Ishikawa (cell line): Measurements from ENCODE around the gene RAPGEF3.

Experiments used
- CEBPB ChIP-seq: IDR thresholded peaks from 2 replicates; pipeline ENCODE4 v1.6.1; 2012
- CREB1 ChIP-seq: IDR thresholded peaks from 2 replicates; pipeline ENCODE4 v1.6.1; 2012; ENCODE audit warnings: low read depth
- EGR1 ChIP-seq: IDR thresholded peaks from 2 replicates; pipeline ENCODE4 v1.6.1; 2012
- EP300 ChIP-seq: IDR thresholded peaks from 2 replicates; pipeline ENCODE4 v1.6.1; 2012; ENCODE audit warnings: borderline replicate concordance
- FOXM1 ChIP-seq: IDR thresholded peaks from 2 replicates; pipeline ENCODE4 v1.6.1; 2012; ENCODE audit warnings: low read depth, borderline replicate concordance
- NFIC ChIP-seq: IDR thresholded peaks from 2 replicates; pipeline ENCODE4 v1.6.1; 2012
- RAD21 ChIP-seq: IDR thresholded peaks from 2 replicates; pipeline ENCODE4 v1.6.1; 2012; ENCODE audit warnings: low read depth
- TAF1 ChIP-seq: IDR thresholded peaks from 2 replicates; pipeline ENCODE4 v1.6.1; 2012; ENCODE audit warnings: low read depth, mild to moderate bottlenecking
- TCF12 ChIP-seq: IDR thresholded peaks from 2 replicates; pipeline ENCODE4 v1.6.1; 2012; ENCODE audit warnings: low read depth
- TEAD4 ChIP-seq: IDR thresholded peaks from 2 replicates; pipeline ENCODE4 v1.6.1; 2012
- YY1 ChIP-seq: IDR thresholded peaks from 2 replicates; pipeline ENCODE4 v1.6.1; 2012; ENCODE audit warnings: low read depth
- ZBTB7A ChIP-seq: IDR thresholded peaks from 2 replicates; pipeline ENCODE4 v1.6.1; 2012; ENCODE audit warnings: low read depth
- TF ChIP-seq, protein P1 (sequence below): IDR thresholded peaks from 2 replicates; pipeline ENCODE4 v1.6.1; 2012
- TF ChIP-seq, protein P2 (sequence below): IDR thresholded peaks from 2 replicates; pipeline ENCODE4 v1.6.1; 2012
- TF ChIP-seq, protein P3 (sequence below): IDR thresholded peaks from 2 replicates; pipeline ENCODE4 v1.6.1; 2012; ENCODE audit warnings: low read depth, mild to moderate bottlenecking

The RAPGEF3 gene

DNA sequence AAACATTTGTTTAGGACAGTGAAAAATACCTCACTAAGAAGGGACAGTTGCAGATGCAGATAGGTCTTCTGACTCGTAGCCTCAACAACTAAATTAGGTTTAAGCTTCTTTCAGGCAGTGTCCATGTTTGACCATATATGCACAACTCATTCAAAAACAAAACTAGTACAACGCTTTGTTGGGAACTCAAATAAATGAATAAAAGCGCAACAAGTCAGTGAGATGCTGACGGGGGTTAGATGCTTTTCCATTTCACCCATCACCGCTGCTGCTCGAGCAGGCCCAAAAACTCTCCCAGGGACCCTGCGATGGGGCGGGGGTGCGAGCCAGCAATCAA, 53.5 kb downstream of the RAPGEF3 start:
- TF ChIP-seq YY1 (no peak), EP300 (no peak), CEBPB (no peak), FOXM1 (no peak), TCF12 (no peak), CREB1 (no peak), TEAD4 (no peak), TAF1 (no peak), RAD21 (no peak)
- TF ChIP-seq, protein P1, sequence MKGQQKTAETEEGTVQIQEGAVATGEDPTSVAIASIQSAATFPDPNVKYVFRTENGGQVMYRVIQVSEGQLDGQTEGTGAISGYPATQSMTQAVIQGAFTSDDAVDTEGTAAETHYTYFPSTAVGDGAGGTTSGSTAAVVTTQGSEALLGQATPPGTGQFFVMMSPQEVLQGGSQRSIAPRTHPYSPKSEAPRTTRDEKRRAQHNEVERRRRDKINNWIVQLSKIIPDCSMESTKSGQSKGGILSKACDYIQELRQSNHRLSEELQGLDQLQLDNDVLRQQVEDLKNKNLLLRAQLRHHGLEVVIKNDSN: no peak
- TF ChIP-seq, protein P2, sequence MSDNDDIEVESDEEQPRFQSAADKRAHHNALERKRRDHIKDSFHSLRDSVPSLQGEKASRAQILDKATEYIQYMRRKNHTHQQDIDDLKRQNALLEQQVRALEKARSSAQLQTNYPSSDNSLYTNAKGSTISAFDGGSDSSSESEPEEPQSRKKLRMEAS: no peak

DNA sequence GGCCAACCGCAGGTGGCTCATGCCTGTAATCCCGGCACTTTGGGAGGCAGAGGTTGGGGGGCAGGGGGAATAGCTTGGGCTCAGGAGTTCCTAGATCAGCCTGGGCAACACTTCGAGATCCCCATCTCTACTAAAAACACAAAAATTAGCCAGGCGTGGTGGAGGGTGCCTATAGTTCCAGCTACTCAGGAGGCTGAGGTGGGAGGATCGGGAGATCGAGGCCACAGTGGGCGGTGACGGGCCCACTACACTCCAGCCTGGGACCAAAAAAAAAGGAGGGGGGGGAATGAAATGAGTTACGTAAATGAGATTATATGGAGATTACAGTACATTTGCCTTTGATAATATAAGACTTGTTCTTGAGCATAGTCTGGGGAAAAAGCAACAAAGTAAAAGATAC, 54.0 kb downstream of the RAPGEF3 start:
- TF ChIP-seq RAD21: no peak
- no peak for TF ChIP-seq ZBTB7A
- no peak for TF ChIP-seq TCF12
- TF ChIP-seq TEAD4: no peak
- no peak for TF ChIP-seq NFIC
- no peak for TF ChIP-seq FOXM1
- TF ChIP-seq EGR1: no peak
- TF ChIP-seq, protein P2: no peak
- TF ChIP-seq CREB1: no peak
- TF ChIP-seq EP300: no peak
- no peak for TF ChIP-seq TAF1
- no peak for TF ChIP-seq YY1

DNA sequence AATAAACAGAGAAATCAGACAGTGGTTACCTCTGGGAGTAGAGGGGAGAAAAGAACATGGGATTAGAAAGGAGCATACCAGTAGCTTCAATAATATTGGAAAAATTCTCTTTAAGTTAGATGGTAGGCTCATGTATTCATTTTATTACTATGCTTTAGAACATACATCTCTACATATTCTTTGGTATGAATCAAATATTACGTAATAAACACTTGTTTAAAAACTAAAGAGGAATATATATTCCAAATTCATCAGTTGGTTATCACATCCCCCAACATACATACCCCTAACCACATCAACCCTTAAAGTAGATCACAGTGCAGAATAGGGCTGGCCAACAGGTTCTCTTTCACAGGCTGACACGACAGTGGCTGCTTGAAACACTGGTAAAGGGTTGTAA, 58.4 kb downstream of the RAPGEF3 start:
- no peak for TF ChIP-seq ZBTB7A
- TF ChIP-seq, protein P3, sequence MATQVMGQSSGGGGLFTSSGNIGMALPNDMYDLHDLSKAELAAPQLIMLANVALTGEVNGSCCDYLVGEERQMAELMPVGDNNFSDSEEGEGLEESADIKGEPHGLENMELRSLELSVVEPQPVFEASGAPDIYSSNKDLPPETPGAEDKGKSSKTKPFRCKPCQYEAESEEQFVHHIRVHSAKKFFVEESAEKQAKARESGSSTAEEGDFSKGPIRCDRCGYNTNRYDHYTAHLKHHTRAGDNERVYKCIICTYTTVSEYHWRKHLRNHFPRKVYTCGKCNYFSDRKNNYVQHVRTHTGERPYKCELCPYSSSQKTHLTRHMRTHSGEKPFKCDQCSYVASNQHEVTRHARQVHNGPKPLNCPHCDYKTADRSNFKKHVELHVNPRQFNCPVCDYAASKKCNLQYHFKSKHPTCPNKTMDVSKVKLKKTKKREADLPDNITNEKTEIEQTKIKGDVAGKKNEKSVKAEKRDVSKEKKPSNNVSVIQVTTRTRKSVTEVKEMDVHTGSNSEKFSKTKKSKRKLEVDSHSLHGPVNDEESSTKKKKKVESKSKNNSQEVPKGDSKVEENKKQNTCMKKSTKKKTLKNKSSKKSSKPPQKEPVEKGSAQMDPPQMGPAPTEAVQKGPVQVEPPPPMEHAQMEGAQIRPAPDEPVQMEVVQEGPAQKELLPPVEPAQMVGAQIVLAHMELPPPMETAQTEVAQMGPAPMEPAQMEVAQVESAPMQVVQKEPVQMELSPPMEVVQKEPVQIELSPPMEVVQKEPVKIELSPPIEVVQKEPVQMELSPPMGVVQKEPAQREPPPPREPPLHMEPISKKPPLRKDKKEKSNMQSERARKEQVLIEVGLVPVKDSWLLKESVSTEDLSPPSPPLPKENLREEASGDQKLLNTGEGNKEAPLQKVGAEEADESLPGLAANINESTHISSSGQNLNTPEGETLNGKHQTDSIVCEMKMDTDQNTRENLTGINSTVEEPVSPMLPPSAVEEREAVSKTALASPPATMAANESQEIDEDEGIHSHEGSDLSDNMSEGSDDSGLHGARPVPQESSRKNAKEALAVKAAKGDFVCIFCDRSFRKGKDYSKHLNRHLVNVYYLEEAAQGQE: no peak
- TF ChIP-seq CREB1: no peak
- TF ChIP-seq RAD21: no peak
- TF ChIP-seq TEAD4: no peak
- TF ChIP-seq NFIC: no peak
- no peak for TF ChIP-seq FOXM1
- no peak for TF ChIP-seq TCF12
- no peak for TF ChIP-seq EGR1
- TF ChIP-seq TAF1: no peak
- no peak for TF ChIP-seq CEBPB
- TF ChIP-seq EP300: no peak
- no peak for TF ChIP-seq YY1
- TF ChIP-seq, protein P1: no peak
- TF ChIP-seq, protein P2: no peak

DNA sequence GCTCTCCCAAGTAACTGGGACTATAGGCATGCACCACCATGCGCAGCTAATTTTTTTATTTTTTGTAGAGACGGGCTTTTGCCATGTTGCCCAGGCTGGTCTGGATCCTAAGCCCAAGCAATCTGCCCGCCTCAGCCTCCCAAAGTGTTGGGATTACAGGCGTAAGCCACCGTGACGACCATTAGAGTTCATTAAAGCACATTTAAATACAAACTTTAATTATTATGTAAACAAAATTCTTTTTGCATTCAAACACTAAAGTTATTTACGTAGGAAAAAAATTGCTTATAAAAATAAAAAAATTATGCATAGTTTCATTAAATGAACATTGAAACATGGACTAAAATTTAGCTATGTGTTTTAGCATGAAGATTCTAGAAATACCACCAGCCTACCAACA, 60.0 kb downstream of the RAPGEF3 start:
- TF ChIP-seq FOXM1 (no peak), CEBPB (no peak), EGR1 (no peak), CREB1 (no peak), TEAD4 (no peak), YY1 (no peak), ZBTB7A (no peak), TAF1 (no peak), TCF12 (no peak), EP300 (no peak), RAD21 (no peak)
- TF ChIP-seq, protein P2: no peak
- TF ChIP-seq, protein P3: no peak

DNA sequence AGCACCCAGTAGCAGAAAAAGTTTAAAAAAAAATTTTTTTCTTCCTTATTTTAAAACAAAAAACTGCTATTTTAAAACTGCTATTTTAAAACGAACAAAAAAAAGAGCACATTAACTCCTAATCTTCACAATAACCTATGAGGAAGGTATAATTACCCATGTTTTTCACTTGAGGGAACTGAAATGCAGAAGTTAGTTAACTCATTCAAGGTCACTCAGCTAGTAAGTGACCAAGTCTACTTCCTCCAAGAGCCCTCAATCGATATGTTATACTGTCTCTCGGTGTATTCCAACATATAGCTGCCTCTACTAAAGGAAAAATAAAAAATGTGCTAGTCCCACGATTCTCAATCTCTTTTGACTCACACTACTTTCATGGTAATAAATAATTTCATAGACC, 60.6 kb downstream of the RAPGEF3 start:
- TF ChIP-seq NFIC (no peak), RAD21 (no peak), TCF12 (no peak), CEBPB (no peak), YY1 (no peak), EGR1 (no peak), TAF1 (no peak), EP300 (no peak), ZBTB7A (no peak)
- TF ChIP-seq, protein P3: no peak
- TF ChIP-seq, protein P2: no peak
- TF ChIP-seq, protein P1: no peak
